Middle frontal gyrus (tissue), 1 donor: ENCODE results near the gene FGF9.

Experiments
- DNase-seq: peaks from one replicate; pipeline ENCODE4 v3.0.0-alpha.2; 2015; ENCODE audit warnings: low spot score; ENCODE audit errors: extremely low spot score

The FGF9 gene

GRCh38 chr13:21709697-21710096, 38.8 kb downstream of the FGF9 start:
- no peak for DNase-seq

- DNase-seq, result no peak
These were observed 39.3 kb downstream of the FGF9 start for GRCh38 chr13:21710163-21710562.

GRCh38 chr13:21717817-21718216, 46.9 kb downstream of the FGF9 start:
- no peak for DNase-seq

- no peak for DNase-seq
These were observed 48.6 kb downstream of the FGF9 start for GRCh38 chr13:21719463-21719862.

GRCh38 chr13:21723807-21724505, 53.1 kb downstream of the FGF9 start:
- DNase-seq, result no peak

GRCh38 chr13:21730186-21730880, 59.5 kb downstream of the FGF9 start:
- DNase-seq, result no peak

- no peak for DNase-seq
These were observed 62.8 kb downstream of the FGF9 start for GRCh38 chr13:21733475-21734263.

GRCh38 chr13:21734961-21735360, 64.1 kb downstream of the FGF9 start:
- DNase-seq, result no peak

GRCh38 chr13:21735701-21736401, 65.0 kb downstream of the FGF9 start:
- peak; percentile 22 for DNase-seq

GRCh38 chr13:21736926-21737325, 66.1 kb downstream of the FGF9 start:
- no peak for DNase-seq

- DNase-seq, result no peak
These were observed 67.8 kb downstream of the FGF9 start for GRCh38 chr13:21738630-21739029.

GRCh38 chr13:21739771-21740170, 68.9 kb downstream of the FGF9 start:
- DNase-seq, result no peak

- DNase-seq, result no peak
These were observed 70.6 kb downstream of the FGF9 start for GRCh38 chr13:21741396-21741979.

GRCh38 chr13:21742096-21742495, 71.2 kb downstream of the FGF9 start:
- DNase-seq, result no peak

GRCh38 chr13:21744149-21744548, 73.3 kb downstream of the FGF9 start:
- no peak for DNase-seq

GRCh38 chr13:21745307-21745706, 74.4 kb downstream of the FGF9 start:
- DNase-seq, result no peak

- DNase-seq, result no peak
These were observed 76.6 kb downstream of the FGF9 start for GRCh38 chr13:21747456-21747855.

- no peak for DNase-seq
These were observed 77.3 kb downstream of the FGF9 start for GRCh38 chr13:21748166-21748565.

- no peak for DNase-seq
These were observed 78.5 kb downstream of the FGF9 start for GRCh38 chr13:21749410-21749809.

GRCh38 chr13:21752501-21752900, 81.6 kb downstream of the FGF9 start:
- DNase-seq, result no peak

GRCh38 chr13:21753117-21753729, 82.3 kb downstream of the FGF9 start:
- no peak for DNase-seq
